Caco-2 (cell line): ENCODE results near the gene NFATC2. TPM values are rescaled to one million over a fixed set of nuclear protein-coding genes. Genes with fewer than 3 reads are reported as not detected.

Source experiments
- BruUV-seq: library from RNA; stranded (reverse); fragments of 400-500 nt; replicated peaks from 2 replicates; lab custom pipeline; 2021; lab: Mats Ljungman, UMichigan
- CTCF ChIA-PET: fragments of 300-600 bp; sonication (Branson Sonifier 250); formaldehyde crosslinking; loops from one replicate; lab custom pipeline; 2022; ENCODE audit warnings: antibody characterized with exemption; lab: Charles Lee
- POLR2A ChIA-PET: fragments of 300-600 bp; sonication (Branson Sonifier 250); formaldehyde crosslinking; loops from one replicate; lab custom pipeline; 2022; ENCODE audit warnings: antibody characterized with exemption; lab: Charles Lee
- DNase-seq, 2 experiments: peaks; one replicate each; pipeline versions ENCODE4 v3.0.0 to v3.0.0-alpha.2; 2020 to 2022
- H3K27me3 ChIP-seq: replicated peaks from 2 replicates; pipeline ENCODE4 v1.6.0; 2011; ENCODE audit warnings: low read length; ENCODE audit not compliant: control insufficient read depth, insufficient read depth
- H3K36me3 ChIP-seq: 2 replicates; pipeline ENCODE4 v1.5.1; 2011; ENCODE audit warnings: low read length; ENCODE audit not compliant: control insufficient read depth, insufficient read depth
- H3K4me1 ChIP-seq: fragments of 250-450 bp; sonication (Bioruptor Pico); 2 replicates; pipeline ENCODE4 v1.5.1; 2020; ENCODE audit warnings: mild to moderate bottlenecking
- H3K4me3 ChIP-seq: 2 replicates; pipeline ENCODE4 v1.5.1; 2011; ENCODE audit warnings: low read depth, mild to moderate bottlenecking, control low read depth, low read length
- H3K9me3 ChIP-seq: fragments of 250-450 bp; sonication (Bioruptor Pico); 2 replicates; pipeline ENCODE4 v1.5.1; 2020; ENCODE audit warnings: mild to moderate bottlenecking, moderate library complexity
- H3K27ac Mint-ChIP-seq: one replicate; pipeline ENCODE4 v1.8.0; 2022; ENCODE audit warnings: mixed read lengths; ENCODE audit not compliant: unreplicated experiment
- H3K27me3 Mint-ChIP-seq: one replicate; pipeline ENCODE4 v1.8.0; 2022; ENCODE audit warnings: mixed read lengths; ENCODE audit not compliant: insufficient read depth, unreplicated experiment
- H3K36me3 Mint-ChIP-seq: one replicate; pipeline ENCODE4 v1.8.0; 2022; ENCODE audit warnings: mild to moderate bottlenecking, mixed read lengths; ENCODE audit not compliant: insufficient read depth, unreplicated experiment
- H3K4me1 Mint-ChIP-seq: one replicate; pipeline ENCODE4 v1.8.0; 2022; ENCODE audit warnings: low read depth, mixed read lengths; ENCODE audit not compliant: unreplicated experiment
- H3K4me3 Mint-ChIP-seq: one replicate; pipeline ENCODE4 v1.8.0; 2022; ENCODE audit warnings: mild to moderate bottlenecking, moderate library complexity, mixed read lengths; ENCODE audit not compliant: unreplicated experiment
- H3K9me3 Mint-ChIP-seq: one replicate; pipeline ENCODE4 v1.8.0; 2022; ENCODE audit warnings: mixed read lengths; ENCODE audit not compliant: unreplicated experiment
- intact Hi-C: fragments of 100-400 bp; cut with micrococcal nuclease; formaldehyde crosslinking; loops from one replicate; pipeline ENCODE4 v1.10.0; 2022; ENCODE audit not compliant: unreplicated experiment
- total RNA-seq: library from RNA; stranded (reverse); gene quantifications from 2 replicates; pipeline ENCODE4 v1.2.3, GENCODE V29; 2022
- TF ChIP-seq, protein P1 (sequence below), 2 experiments: fragments of 200-600 bp in 1 of 2; IDR thresholded peaks; 1 replicate in 1 of 2; 2 replicates in 1 of 2; pipeline versions ENCODE4 v1.5.1 to v1.8.0; 2011 to 2022; ENCODE audit warnings: antibody characterized with exemption in 1 of 2, control low read depth in 1 of 2, inconsistent platforms in 1 of 2, low read depth in 1 of 2, low read length in 1 of 2, mild to moderate bottlenecking in 1 of 2, moderate library complexity in 1 of 2; ENCODE audit not compliant: insufficient read depth in 1 of 2, severe bottlenecking in 1 of 2, unreplicated experiment in 1 of 2

Gene NFATC2
- total RNA-seq, 1 experiment from 2014 or later = 20.8 TPM

- Mint-ChIP-seq H3K9me3 (no peaks in the 10 kb centered on the region), H3K36me3 (peaks cover 14% of the 10 kb centered on the region), H3K27me3 (no peaks in the 10 kb centered on the region), H3K27ac (no peak overlapping the region), H3K4me1 (peaks cover 19% of the 10 kb centered on the region), H3K4me3 (no peak overlapping the region)
- no peaks in the 10 kb centered on the region; the same call in 1 of the 2 replicates for H3K36me3 ChIP-seq
- CTCF ChIA-PET = interaction anchor here (0.7 to 1.2 kb wide), 2 partner anchors 14 to 35 kb away, joined by 3 to 5 read pairs; partner anchors contain the start of gene NFATC2
- POLR2A ChIA-PET = no interaction called here
- H3K27me3 ChIP-seq = no peaks in the 10 kb centered on the region
- no peaks in the 10 kb centered on the region for H3K9me3 ChIP-seq
- no peak for DNase-seq
- BruUV-seq = no TSS peak
- intact Hi-C loops = no loop called here
- TF ChIP-seq, protein P1, sequence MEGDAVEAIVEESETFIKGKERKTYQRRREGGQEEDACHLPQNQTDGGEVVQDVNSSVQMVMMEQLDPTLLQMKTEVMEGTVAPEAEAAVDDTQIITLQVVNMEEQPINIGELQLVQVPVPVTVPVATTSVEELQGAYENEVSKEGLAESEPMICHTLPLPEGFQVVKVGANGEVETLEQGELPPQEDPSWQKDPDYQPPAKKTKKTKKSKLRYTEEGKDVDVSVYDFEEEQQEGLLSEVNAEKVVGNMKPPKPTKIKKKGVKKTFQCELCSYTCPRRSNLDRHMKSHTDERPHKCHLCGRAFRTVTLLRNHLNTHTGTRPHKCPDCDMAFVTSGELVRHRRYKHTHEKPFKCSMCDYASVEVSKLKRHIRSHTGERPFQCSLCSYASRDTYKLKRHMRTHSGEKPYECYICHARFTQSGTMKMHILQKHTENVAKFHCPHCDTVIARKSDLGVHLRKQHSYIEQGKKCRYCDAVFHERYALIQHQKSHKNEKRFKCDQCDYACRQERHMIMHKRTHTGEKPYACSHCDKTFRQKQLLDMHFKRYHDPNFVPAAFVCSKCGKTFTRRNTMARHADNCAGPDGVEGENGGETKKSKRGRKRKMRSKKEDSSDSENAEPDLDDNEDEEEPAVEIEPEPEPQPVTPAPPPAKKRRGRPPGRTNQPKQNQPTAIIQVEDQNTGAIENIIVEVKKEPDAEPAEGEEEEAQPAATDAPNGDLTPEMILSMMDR (IDR thresholded peaks at IDR 0.05; ENCODE audit: insufficient read depth in 1 of 2, low read depth in 1 of 2, low read length in 1 of 2, severe bottlenecking in 1 of 2, unreplicated experiment in 1 of 2) = no peak
- no peak overlapping the region for H3K4me3 ChIP-seq
- H3K4me1 ChIP-seq = peaks cover 6% of the 10 kb centered on the region
These were observed 35.1 kb downstream of the NFATC2 start for GRCh38 chr20:51507216-51508036.

DNA sequence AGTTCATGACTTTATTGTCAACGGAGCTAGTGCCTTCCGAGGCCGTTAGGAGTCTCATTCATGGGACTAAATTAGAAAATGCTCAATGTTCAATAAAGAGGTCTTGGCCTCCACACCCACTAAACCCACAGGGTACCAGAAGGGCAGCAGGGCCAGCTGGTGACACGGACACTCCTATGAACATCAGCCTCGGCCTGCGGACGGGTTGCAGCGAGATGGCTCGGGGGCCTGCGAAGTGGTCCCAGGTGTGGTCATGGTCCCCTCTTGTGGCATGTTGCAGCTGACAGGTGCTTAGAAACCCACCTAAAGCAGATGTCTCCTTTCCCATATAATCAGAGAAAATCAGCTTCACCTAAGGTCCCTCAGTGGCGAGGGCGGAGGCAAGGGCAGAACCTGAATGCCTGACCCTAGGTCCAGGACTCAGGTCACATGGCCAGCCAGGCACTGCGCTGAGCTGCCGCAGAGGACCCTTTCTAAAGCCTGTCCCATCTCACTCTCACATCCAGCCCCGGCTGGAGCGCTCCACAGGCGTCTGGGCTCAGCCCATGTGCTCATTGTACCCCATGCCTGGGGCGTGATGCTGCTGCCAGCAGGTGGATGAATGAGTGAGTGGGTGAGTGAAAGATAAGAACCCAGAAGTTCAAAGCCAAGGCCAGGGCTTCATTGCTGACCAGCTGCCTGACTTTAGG is 35.8 kb downstream of the NFATC2 start:
- H3K4me1 ChIP-seq = peaks cover 14% of the 10 kb centered on the region
- no TSS peak for BruUV-seq
- CTCF ChIA-PET = interaction anchor here (0.7 to 1.2 kb wide), 2 partner anchors 13 to 36 kb away, joined by 3 to 5 read pairs; partner anchors contain the start of gene NFATC2
- Mint-ChIP-seq H3K9me3 (no peaks in the 10 kb centered on the region), H3K4me1 (peaks cover 19% of the 10 kb centered on the region), H3K27ac (no peak overlapping the region), H3K4me3 (no peak overlapping the region), H3K36me3 (peaks cover 7% of the 10 kb centered on the region), H3K27me3 (no peaks in the 10 kb centered on the region)
- no peaks in the 10 kb centered on the region for H3K27me3 ChIP-seq
- POLR2A ChIA-PET = no interaction called here
- no peaks in the 10 kb centered on the region for H3K9me3 ChIP-seq
- no peak for DNase-seq
- TF ChIP-seq, protein P1 (IDR thresholded peaks at IDR 0.05; ENCODE audit: insufficient read depth in 1 of 2, low read depth in 1 of 2, low read length in 1 of 2, severe bottlenecking in 1 of 2, unreplicated experiment in 1 of 2) = no peak
- intact Hi-C loops = no loop called here
- H3K36me3 ChIP-seq = no peaks in the 10 kb centered on the region
- H3K4me3 ChIP-seq = no peak overlapping the region

DNA sequence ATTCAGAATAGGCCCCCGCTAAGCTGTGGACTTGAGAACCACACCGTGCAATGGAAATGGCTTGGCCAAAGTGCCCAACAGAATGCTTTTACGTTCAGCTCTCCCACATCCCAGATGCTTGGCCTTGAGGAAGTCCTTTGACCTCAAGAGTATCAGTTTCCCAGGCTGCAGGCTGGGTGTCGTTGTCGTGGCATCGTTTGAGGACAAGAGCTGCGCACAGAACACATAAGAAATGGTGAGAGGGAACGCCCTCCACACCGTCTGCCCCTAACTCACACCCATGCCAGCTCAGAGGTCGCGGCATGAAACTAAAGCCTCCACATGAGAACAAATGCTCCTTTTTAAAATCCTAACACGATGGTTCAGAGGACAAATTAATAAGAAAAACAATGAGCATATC is 37.0 kb downstream of the NFATC2 start:
- TF ChIP-seq, protein P1 (IDR thresholded peaks at IDR 0.05; ENCODE audit: insufficient read depth in 1 of 2, low read depth in 1 of 2, low read length in 1 of 2, severe bottlenecking in 1 of 2, unreplicated experiment in 1 of 2) = no peak
- CTCF ChIA-PET = no interaction called here
- no peaks in the 10 kb centered on the region for H3K36me3 ChIP-seq
- POLR2A ChIA-PET = no interaction called here
- no peak for DNase-seq
- no peaks in the 10 kb centered on the region for H3K27me3 ChIP-seq
- H3K4me3 Mint-ChIP-seq = no peak overlapping the region
- no peaks in the 10 kb centered on the region for H3K9me3 Mint-ChIP-seq
- peaks cover 7% of the 10 kb centered on the region for H3K36me3 Mint-ChIP-seq
- no peak overlapping the region for H3K4me3 ChIP-seq
- H3K9me3 ChIP-seq = no peaks in the 10 kb centered on the region
- no peaks in the 10 kb centered on the region for H3K27me3 Mint-ChIP-seq
- peaks cover 19% of the 10 kb centered on the region for H3K4me1 Mint-ChIP-seq
- H3K4me1 ChIP-seq = peaks cover 11% of the 10 kb centered on the region
- intact Hi-C loops = no loop called here
- H3K27ac Mint-ChIP-seq = no peak overlapping the region
- no TSS peak for BruUV-seq
